ENCODE data around the gene MINDY1.

DNA sequence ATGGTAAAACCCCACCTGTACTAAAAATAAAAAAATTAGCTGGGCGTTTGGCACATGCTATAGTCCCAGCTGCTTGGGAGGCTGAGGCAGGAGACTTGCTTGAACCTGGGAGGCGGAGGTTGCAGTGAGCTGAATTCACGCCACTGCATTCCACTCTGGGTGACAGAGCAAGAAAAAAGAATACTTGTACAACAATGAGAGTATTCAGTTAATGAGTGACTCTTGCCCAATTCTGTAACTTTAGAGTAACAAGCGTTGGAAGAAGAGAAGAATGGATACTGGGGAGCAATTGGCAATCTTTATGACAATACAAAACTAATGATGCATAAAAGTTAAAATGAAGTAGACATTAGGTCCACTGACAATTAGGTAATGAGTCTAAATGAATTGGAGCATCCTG is 14.1 kb downstream of the MINDY1 start:
- TF ChIP-seq CTCF (IDR thresholded peaks at IDR 0.05) = no peak
- TF ChIP-seq POLR2A (IDR thresholded peaks at IDR 0.05) = no peak
- TF ChIP-seq POLR2AphosphoS5 (IDR thresholded peaks at IDR 0.05) = no peak

Measured in breast epithelium (tissue), 3 donors.